SU-DHL-6 (cell line): ENCODE measurements around the gene NOP53.

ENCODE experiments used
- H2AFZ ChIP-seq: fragments of 200-600 bp; sonication (generic); 2 replicates; pipeline ENCODE4 v1.6.1; 2014; ENCODE audit warnings: low read depth, mild to moderate bottlenecking, moderate library complexity, mixed read lengths, antibody characterized with exemption, low read length; ENCODE audit not compliant: severe bottlenecking
- H3F3A ChIP-seq: fragments of 200-600 bp; shearing (Covaris generic); 2 replicates; pipeline ENCODE4 v1.6.0; 2016; ENCODE audit warnings: antibody characterized with exemption, mild to moderate bottlenecking; ENCODE audit not compliant: insufficient read depth
- H3K27ac ChIP-seq: fragments of 200-600 bp; sonication (generic); 2 replicates; pipeline ENCODE4 v1.5.1; 2016; ENCODE audit warnings: low read depth, mild to moderate bottlenecking, low read length, moderate library complexity, mixed read lengths
- H3K27me3 ChIP-seq: fragments of 200-600 bp; sonication (generic), shearing (Covaris generic); 2 replicates; pipeline ENCODE4 v1.6.0; 2014; ENCODE audit warnings: mild to moderate bottlenecking, low read length
- H3K36me3 ChIP-seq: fragments of 200-600 bp; sonication (generic); 2 replicates; pipeline ENCODE4 v1.6.1; 2014; ENCODE audit warnings: mild to moderate bottlenecking, low read length, mixed read lengths
- H3K4me2 ChIP-seq: fragments of 300-600, 200-600 bp; shearing (Covaris generic), sonication (generic); 2 replicates; pipeline ENCODE4 v1.6.0; 2014; ENCODE audit warnings: low read length, low read depth, mild to moderate bottlenecking; ENCODE audit not compliant: poor library complexity, severe bottlenecking
- H3K4me3 ChIP-seq: fragments of 200-600 bp; sonication (generic); 2 replicates; pipeline ENCODE4 v1.5.1; 2014; ENCODE audit warnings: antibody characterized with exemption, low read length, mild to moderate bottlenecking, mixed read lengths; ENCODE audit not compliant: insufficient read depth, poor library complexity, severe bottlenecking
- H3K79me2 ChIP-seq: fragments of 200-600 bp; sonication (generic); 2 replicates; pipeline ENCODE4 v1.6.1; 2014; ENCODE audit warnings: mild to moderate bottlenecking, low read length, moderate library complexity; ENCODE audit not compliant: insufficient read depth
- H3K9ac ChIP-seq: fragments of 200-600 bp; sonication (generic); 2 replicates; pipeline ENCODE4 v1.7.0; 2014; ENCODE audit warnings: mild to moderate bottlenecking, low read length
- H3K9me2 ChIP-seq: fragments of 200-600 bp; sonication (generic); replicated peaks from 2 replicates; pipeline ENCODE4 v1.6.1; 2014; ENCODE audit warnings: low read length; ENCODE audit not compliant: insufficient read depth
- H3K9me3 ChIP-seq: fragments of 200-600 bp; sonication (generic); 2 replicates; pipeline ENCODE4 v1.6.1; 2014; ENCODE audit warnings: low read length, mixed read lengths; ENCODE audit not compliant: insufficient read depth
- H4K20me1 ChIP-seq: fragments of 200-600 bp; sonication (generic); 2 replicates; pipeline ENCODE4 v1.6.1; 2014; ENCODE audit warnings: low read depth, mild to moderate bottlenecking, antibody characterized with exemption, low read length, moderate library complexity, mixed read lengths
- EZH2phosphoT487 ChIP-seq: fragments of 200-600 bp; sonication (generic), shearing (Covaris generic); conservative IDR thresholded peaks from 2 replicates; pipeline ENCODE4 v1.6.1; 2018; ENCODE audit warnings: mild to moderate bottlenecking, antibody characterized with exemption, low read length, moderate library complexity, mixed read lengths
- TF ChIP-seq, protein P1 (sequence below): fragments of 200-600 bp; sonication (generic); IDR thresholded peaks from one replicate; pipeline ENCODE4 v1.5.1; 2017; ENCODE audit warnings: antibody characterized with exemption, mild to moderate bottlenecking, low read length, moderate library complexity; ENCODE audit not compliant: insufficient read depth, poor library complexity, severe bottlenecking

Gene NOP53

DNA sequence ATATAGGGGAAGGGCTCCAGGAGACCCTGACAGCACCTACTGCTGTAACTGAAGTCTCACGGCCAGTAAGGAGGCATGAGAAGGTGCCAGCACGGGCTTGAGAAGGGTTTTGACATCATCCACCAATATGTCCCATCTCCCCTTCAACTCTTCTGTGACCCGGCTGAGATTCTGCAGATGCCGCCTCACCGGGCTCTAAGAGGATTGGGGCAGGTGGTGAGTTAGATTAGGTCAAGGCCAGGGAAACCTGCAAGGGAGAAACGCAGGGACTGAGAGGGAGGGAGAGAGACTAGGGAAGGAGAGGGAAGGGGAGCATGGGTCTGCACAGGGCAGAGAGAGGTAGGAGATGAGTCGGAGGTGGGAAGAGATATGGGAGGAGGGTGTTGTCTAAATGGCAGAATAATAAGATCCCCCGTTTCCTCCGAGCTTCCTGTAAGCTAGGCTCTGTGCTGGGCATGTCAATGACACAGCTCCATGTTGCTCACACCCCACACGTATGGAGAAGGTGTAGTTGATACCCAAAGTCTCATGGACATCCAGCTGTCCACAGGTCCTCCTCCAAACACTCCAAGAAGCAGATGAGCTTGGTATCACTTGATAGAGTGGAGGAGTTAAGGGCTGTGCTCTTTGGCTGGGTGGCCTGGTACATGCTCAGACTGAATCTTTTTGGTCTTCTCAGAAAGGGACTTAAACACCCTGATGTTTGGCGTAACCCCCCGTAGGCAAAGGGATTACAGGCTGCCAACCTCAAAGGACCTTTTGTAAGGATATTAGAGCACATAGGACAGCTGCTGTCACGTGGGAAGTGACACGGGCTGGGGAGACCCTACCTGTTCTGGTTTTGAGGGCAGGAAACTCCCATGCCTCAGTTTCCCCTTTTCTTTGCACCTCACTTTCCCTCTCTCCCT lies 52.9 kb downstream of the NOP53 start:
- H2AFZ ChIP-seq = no peak overlapping the region
- no peaks in the 10 kb centered on the region for H3F3A ChIP-seq
- H3K9ac ChIP-seq = no peak overlapping the region
- no peak overlapping the region for H3K27ac ChIP-seq
- no peak for TF ChIP-seq EZH2phosphoT487
- TF ChIP-seq, protein P1, sequence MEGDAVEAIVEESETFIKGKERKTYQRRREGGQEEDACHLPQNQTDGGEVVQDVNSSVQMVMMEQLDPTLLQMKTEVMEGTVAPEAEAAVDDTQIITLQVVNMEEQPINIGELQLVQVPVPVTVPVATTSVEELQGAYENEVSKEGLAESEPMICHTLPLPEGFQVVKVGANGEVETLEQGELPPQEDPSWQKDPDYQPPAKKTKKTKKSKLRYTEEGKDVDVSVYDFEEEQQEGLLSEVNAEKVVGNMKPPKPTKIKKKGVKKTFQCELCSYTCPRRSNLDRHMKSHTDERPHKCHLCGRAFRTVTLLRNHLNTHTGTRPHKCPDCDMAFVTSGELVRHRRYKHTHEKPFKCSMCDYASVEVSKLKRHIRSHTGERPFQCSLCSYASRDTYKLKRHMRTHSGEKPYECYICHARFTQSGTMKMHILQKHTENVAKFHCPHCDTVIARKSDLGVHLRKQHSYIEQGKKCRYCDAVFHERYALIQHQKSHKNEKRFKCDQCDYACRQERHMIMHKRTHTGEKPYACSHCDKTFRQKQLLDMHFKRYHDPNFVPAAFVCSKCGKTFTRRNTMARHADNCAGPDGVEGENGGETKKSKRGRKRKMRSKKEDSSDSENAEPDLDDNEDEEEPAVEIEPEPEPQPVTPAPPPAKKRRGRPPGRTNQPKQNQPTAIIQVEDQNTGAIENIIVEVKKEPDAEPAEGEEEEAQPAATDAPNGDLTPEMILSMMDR = no peak
- H3K9me3 ChIP-seq = no peaks in the 10 kb centered on the region
- no peak overlapping the region for H3K4me3 ChIP-seq
- no peak overlapping the region for H3K4me2 ChIP-seq
- H4K20me1 ChIP-seq = no peaks in the 10 kb centered on the region
- H3K79me2 ChIP-seq = no peaks in the 10 kb centered on the region
- no peaks in the 10 kb centered on the region for H3K36me3 ChIP-seq
- H3K27me3 ChIP-seq = no peaks in the 10 kb centered on the region
- no peaks in the 10 kb centered on the region for H3K9me2 ChIP-seq

DNA sequence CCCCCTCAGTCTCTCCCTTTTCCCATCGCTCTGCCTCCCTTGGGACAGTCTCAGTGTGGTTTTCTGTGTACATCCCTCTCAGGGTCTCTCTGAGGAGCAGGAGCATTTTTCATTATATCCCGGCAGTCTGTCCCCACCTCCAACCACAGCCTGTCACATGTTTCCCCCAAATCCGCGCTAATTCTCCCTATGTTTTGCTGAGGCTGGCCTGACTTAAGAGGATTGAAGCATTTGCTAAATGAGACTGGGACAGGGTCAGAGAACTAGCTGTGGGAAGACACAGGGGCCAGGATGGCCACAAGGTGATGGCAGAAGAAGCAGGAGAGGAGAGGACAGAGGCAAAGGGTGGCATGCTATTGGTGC lies 53.5 kb downstream of the NOP53 start:
- H3K79me2 ChIP-seq = no peaks in the 10 kb centered on the region
- no peak overlapping the region for H3K4me3 ChIP-seq
- H3K4me2 ChIP-seq = no peak overlapping the region
- H4K20me1 ChIP-seq = no peaks in the 10 kb centered on the region
- no peaks in the 10 kb centered on the region for H3K36me3 ChIP-seq
- H3K27me3 ChIP-seq = no peaks in the 10 kb centered on the region
- no peaks in the 10 kb centered on the region for H3K9me3 ChIP-seq
- H3K9me2 ChIP-seq = no peaks in the 10 kb centered on the region
- no peak overlapping the region for H3K27ac ChIP-seq
- no peak overlapping the region for H2AFZ ChIP-seq
- TF ChIP-seq, protein P1 = no peak
- no peak for TF ChIP-seq EZH2phosphoT487
- H3K9ac ChIP-seq = no peak overlapping the region
- no peaks in the 10 kb centered on the region for H3F3A ChIP-seq

DNA sequence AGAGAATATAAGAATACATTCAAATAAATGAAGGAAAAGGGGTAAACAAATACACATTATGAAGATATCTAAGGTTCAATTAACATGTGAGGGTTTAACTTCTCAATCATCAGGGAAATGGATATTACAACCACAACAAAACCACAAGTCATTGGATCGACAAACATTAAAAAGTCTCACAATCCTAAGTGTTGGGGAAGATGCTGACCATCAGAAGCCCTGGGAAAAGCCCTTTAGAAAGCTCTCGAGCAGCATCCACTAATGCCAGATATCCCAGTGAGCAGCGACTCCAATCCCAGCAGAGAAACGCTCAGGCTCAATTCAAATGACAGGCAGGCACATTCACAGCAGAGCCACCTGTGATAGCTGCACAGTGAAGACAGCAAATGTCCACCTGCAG lies 55.9 kb downstream of the NOP53 start:
- H3K4me2 ChIP-seq = no peak overlapping the region
- no peaks in the 10 kb centered on the region for H3K27me3 ChIP-seq
- no peaks in the 10 kb centered on the region for H3K9me3 ChIP-seq
- H3K79me2 ChIP-seq = no peaks in the 10 kb centered on the region
- H3K9ac ChIP-seq = no peak overlapping the region
- H4K20me1 ChIP-seq = no peaks in the 10 kb centered on the region
- no peak overlapping the region for H3K27ac ChIP-seq
- no peaks in the 10 kb centered on the region for H3K36me3 ChIP-seq
- H3K9me2 ChIP-seq = no peaks in the 10 kb centered on the region
- no peak overlapping the region for H2AFZ ChIP-seq
- no peak for TF ChIP-seq EZH2phosphoT487
- TF ChIP-seq, protein P1 = no peak
- H3K4me3 ChIP-seq = no peak overlapping the region
- no peaks in the 10 kb centered on the region for H3F3A ChIP-seq
